Gastroesophageal sphincter (tissue), 2 donors: ENCODE data around the gene HSPA1L.

Source experiments
- POLR2A ChIP-seq, 2 donors: fragments of 450-650 bp; IDR thresholded peaks; one replicate each; pipeline ENCODE4 v1.6.1; 2017; ENCODE audit warnings: antibody characterized with exemption in 2 of 2, mild to moderate bottlenecking in 2 of 2, moderate library complexity in 1 of 2
- POLR2AphosphoS5 ChIP-seq: sonication (generic); formaldehyde crosslinking; IDR thresholded peaks from one replicate; pipeline ENCODE4 v1.6.1; 2017; ENCODE audit warnings: antibody characterized with exemption

GRCh38 chr6:31778999-31779885 lies 35.8 kb downstream of the HSPA1L start:
- TF ChIP-seq POLR2AphosphoS5 = no peak
- no peak for TF ChIP-seq POLR2A (IDR thresholded peaks at IDR 0.05)
